GM12891 (cell line): ENCODE measurements around the gene IARS1.

ENCODE experiments used
- PAX5 ChIP-seq: IDR thresholded peaks from 2 replicates; pipeline ENCODE4 v1.6.1; 2011; ENCODE audit warnings: low read length, moderate library complexity, mild to moderate bottlenecking; ENCODE audit not compliant: insufficient read depth, severe bottlenecking
- POLR2AphosphoS5 ChIP-seq: IDR thresholded peaks from 2 replicates; pipeline ENCODE4 v1.6.1; 2011; ENCODE audit warnings: low read depth, low read length, control low read depth

DNA sequence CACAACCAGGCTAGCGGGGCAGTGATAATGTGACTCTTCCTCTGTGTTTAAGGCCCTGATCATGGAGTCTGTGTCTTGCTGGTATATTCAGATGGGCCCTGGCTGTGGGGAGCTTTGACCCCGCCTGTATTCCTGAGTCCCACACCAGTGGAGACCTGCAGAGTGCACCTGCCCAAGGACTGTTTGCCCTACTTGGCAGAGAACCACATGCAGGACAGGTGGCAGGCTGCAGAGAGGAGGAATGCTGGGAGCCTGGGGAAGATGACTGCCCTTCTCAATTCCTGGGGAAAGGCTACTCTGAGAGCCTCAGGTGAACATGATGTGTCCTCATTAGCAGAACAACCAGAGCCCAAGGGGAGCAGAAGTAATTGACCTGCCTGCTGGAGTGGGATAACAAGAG is 36.2 kb downstream of the IARS1 start:
- TF ChIP-seq PAX5 (no peak), POLR2AphosphoS5 (no peak)
